Astrocyte (in vitro differentiated cells and primary cell): ENCODE data around the gene MYO5A.

Experiments
- EZH2 ChIP-seq: IDR thresholded peaks from 2 replicates; pipeline ENCODE4 v1.6.1; 2012; ENCODE audit warnings: mild to moderate bottlenecking, low read length, inconsistent platforms; ENCODE audit not compliant: insufficient read depth
- TF ChIP-seq, protein P1 (sequence below): IDR thresholded peaks from 2 replicates; pipeline ENCODE4 v1.5.1; 2011; ENCODE audit warnings: low read depth, mild to moderate bottlenecking, inconsistent platforms, low read length, moderate library complexity; ENCODE audit not compliant: insufficient read depth

DNA sequence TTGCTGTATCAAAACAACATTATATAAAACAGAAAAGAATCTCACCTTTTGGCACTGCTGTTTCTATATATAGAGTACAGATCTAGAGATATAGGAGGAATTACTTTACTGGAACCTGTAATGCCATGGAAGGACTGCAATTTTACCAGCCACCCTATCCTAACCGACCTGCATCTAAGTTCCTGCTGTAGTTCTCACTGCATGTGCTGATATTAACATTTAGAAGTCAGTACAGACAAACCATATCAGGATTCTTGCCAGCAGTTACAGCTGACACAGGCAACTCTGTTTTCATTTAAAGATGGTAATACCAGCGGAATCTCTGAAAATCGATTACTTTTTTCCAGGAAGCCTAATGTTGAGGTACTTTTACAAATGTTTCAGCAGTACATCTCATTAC is 159.7 kb downstream of the MYO5A start:
- TF ChIP-seq, protein P1, sequence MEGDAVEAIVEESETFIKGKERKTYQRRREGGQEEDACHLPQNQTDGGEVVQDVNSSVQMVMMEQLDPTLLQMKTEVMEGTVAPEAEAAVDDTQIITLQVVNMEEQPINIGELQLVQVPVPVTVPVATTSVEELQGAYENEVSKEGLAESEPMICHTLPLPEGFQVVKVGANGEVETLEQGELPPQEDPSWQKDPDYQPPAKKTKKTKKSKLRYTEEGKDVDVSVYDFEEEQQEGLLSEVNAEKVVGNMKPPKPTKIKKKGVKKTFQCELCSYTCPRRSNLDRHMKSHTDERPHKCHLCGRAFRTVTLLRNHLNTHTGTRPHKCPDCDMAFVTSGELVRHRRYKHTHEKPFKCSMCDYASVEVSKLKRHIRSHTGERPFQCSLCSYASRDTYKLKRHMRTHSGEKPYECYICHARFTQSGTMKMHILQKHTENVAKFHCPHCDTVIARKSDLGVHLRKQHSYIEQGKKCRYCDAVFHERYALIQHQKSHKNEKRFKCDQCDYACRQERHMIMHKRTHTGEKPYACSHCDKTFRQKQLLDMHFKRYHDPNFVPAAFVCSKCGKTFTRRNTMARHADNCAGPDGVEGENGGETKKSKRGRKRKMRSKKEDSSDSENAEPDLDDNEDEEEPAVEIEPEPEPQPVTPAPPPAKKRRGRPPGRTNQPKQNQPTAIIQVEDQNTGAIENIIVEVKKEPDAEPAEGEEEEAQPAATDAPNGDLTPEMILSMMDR: no peak
- no peak for TF ChIP-seq EZH2
